ENCODE results near the gene NPC2.

The NPC2 gene

GRCh38 chr14:74504874-74505720 lies 12.0 kb upstream of the NPC2 start:
- Histone ChIP-seq H3K4me1 (ENCODE audit: insufficient read depth, low read length, poor library complexity, severe bottlenecking) (no peaks in the 10 kb centered on the region), H4K20me1 (ENCODE audit: insufficient read depth, low read length, poor library complexity, severe bottlenecking) (no peaks in the 10 kb centered on the region), H3K9ac (ENCODE audit: low read depth, low read length, poor library complexity, severe bottlenecking) (no peak overlapping the region), H3K79me2 (ENCODE audit: insufficient read depth, low read length) (no peaks in the 10 kb centered on the region), H3K27me3 (ENCODE audit: insufficient read depth, low read length, poor library complexity, severe bottlenecking) (no peaks in the 10 kb centered on the region), H2AFZ (ENCODE audit: low read length) (no peak overlapping the region), H3F3A (ENCODE audit: low read depth) (no peaks in the 10 kb centered on the region), H3K9me2 (replicated peaks; ENCODE audit: low read depth, low read length) (no peaks in the 10 kb centered on the region), H3K4me2 (ENCODE audit: low read depth, low read length, poor library complexity, severe bottlenecking) (no peak overlapping the region), H3K9me3 (ENCODE audit: insufficient read depth, low read depth, low read length) (no peaks in the 10 kb centered on the region), H3K4me3 (ENCODE audit: low read length, poor library complexity, severe bottlenecking) (no peak overlapping the region), H3K36me3 (ENCODE audit: insufficient read depth, low read length) (no peaks in the 10 kb centered on the region)
- TF ChIP-seq, protein P1, sequence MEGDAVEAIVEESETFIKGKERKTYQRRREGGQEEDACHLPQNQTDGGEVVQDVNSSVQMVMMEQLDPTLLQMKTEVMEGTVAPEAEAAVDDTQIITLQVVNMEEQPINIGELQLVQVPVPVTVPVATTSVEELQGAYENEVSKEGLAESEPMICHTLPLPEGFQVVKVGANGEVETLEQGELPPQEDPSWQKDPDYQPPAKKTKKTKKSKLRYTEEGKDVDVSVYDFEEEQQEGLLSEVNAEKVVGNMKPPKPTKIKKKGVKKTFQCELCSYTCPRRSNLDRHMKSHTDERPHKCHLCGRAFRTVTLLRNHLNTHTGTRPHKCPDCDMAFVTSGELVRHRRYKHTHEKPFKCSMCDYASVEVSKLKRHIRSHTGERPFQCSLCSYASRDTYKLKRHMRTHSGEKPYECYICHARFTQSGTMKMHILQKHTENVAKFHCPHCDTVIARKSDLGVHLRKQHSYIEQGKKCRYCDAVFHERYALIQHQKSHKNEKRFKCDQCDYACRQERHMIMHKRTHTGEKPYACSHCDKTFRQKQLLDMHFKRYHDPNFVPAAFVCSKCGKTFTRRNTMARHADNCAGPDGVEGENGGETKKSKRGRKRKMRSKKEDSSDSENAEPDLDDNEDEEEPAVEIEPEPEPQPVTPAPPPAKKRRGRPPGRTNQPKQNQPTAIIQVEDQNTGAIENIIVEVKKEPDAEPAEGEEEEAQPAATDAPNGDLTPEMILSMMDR (conservative IDR thresholded peaks at IDR 0.05; ENCODE audit: low read length), result no peak
- no peak for TF ChIP-seq EZH2phosphoT487 (IDR thresholded peaks at IDR 0.05; ENCODE audit: borderline replicate concordance)

DNA sequence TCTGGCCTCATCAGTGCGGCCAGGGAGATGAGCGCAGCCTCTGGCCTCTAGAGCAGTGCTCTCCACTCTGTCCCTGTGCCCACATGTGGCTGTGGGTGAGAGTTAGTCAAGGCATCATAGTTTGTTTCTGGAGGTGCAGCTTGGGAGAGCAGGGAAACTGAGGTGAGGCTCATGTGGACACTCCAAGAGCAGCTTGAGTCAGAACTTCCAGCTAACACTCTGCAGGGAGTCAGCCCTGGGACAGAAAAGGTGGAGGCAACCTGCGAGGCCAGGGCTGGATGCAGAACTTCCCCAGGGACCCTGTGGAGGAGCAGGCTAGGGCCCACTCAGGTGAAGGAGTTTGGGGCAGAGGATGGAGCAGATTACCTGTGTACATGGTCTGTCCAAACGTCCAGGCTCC lies 11.3 kb upstream of the NPC2 start:
- Histone ChIP-seq H3K4me2 (ENCODE audit: low read depth, low read length, poor library complexity, severe bottlenecking) (no peak overlapping the region), H2AFZ (ENCODE audit: low read length) (no peak overlapping the region), H3K27me3 (ENCODE audit: insufficient read depth, low read length, poor library complexity, severe bottlenecking) (no peaks in the 10 kb centered on the region), H3K4me3 (ENCODE audit: low read length, poor library complexity, severe bottlenecking) (no peak overlapping the region), H3K9me3 (ENCODE audit: insufficient read depth, low read depth, low read length) (no peaks in the 10 kb centered on the region), H3K9me2 (replicated peaks; ENCODE audit: low read depth, low read length) (no peaks in the 10 kb centered on the region), H3K9ac (ENCODE audit: low read depth, low read length, poor library complexity, severe bottlenecking) (no peak overlapping the region), H3F3A (ENCODE audit: low read depth) (no peaks in the 10 kb centered on the region), H3K79me2 (ENCODE audit: insufficient read depth, low read length) (no peaks in the 10 kb centered on the region), H3K4me1 (ENCODE audit: insufficient read depth, low read length, poor library complexity, severe bottlenecking) (no peaks in the 10 kb centered on the region), H3K36me3 (ENCODE audit: insufficient read depth, low read length) (no peaks in the 10 kb centered on the region), H4K20me1 (ENCODE audit: insufficient read depth, low read length, poor library complexity, severe bottlenecking) (no peaks in the 10 kb centered on the region)
- TF ChIP-seq, protein P1 (conservative IDR thresholded peaks at IDR 0.05; ENCODE audit: low read length), result no peak
- TF ChIP-seq EZH2phosphoT487 (IDR thresholded peaks at IDR 0.05; ENCODE audit: borderline replicate concordance), result no peak

- Histone ChIP-seq H3K4me3 (ENCODE audit: low read length, poor library complexity, severe bottlenecking) (no peak overlapping the region), H3K9me2 (replicated peaks; ENCODE audit: low read depth, low read length) (no peaks in the 10 kb centered on the region), H3K79me2 (ENCODE audit: insufficient read depth, low read length) (no peaks in the 10 kb centered on the region), H3K9me3 (ENCODE audit: insufficient read depth, low read depth, low read length) (no peaks in the 10 kb centered on the region), H3K4me2 (ENCODE audit: low read depth, low read length, poor library complexity, severe bottlenecking) (no peak overlapping the region), H2AFZ (ENCODE audit: low read length) (no peak overlapping the region), H3K4me1 (ENCODE audit: insufficient read depth, low read length, poor library complexity, severe bottlenecking) (no peaks in the 10 kb centered on the region), H3F3A (ENCODE audit: low read depth) (no peaks in the 10 kb centered on the region), H4K20me1 (ENCODE audit: insufficient read depth, low read length, poor library complexity, severe bottlenecking) (no peaks in the 10 kb centered on the region), H3K9ac (ENCODE audit: low read depth, low read length, poor library complexity, severe bottlenecking) (no peak overlapping the region), H3K36me3 (ENCODE audit: insufficient read depth, low read length) (no peaks in the 10 kb centered on the region), H3K27me3 (ENCODE audit: insufficient read depth, low read length, poor library complexity, severe bottlenecking) (no peaks in the 10 kb centered on the region)
- TF ChIP-seq, protein P1 (conservative IDR thresholded peaks at IDR 0.05; ENCODE audit: low read length), result no peak
These were observed 10.8 kb upstream of the NPC2 start for GRCh38 chr14:74503938-74504335.

Data from Loucy (cell line).